HG02623 (cell line): Measurements from ENCODE around the gene ITFG1.
"Not testable (repeated sequence)": the region's sequence is repeated elsewhere in the genome, so short reads cannot be mapped to it uniquely, and the experiment has no call there.

Experiments
- ATAC-seq: cut with Tn5 transposase; IDR thresholded peaks from one replicate; pipeline ENCODE4 v1.9.1; 2021; ENCODE audit warnings: moderate library complexity; ENCODE audit not compliant: unreplicated experiment

The ITFG1 gene

DNA sequence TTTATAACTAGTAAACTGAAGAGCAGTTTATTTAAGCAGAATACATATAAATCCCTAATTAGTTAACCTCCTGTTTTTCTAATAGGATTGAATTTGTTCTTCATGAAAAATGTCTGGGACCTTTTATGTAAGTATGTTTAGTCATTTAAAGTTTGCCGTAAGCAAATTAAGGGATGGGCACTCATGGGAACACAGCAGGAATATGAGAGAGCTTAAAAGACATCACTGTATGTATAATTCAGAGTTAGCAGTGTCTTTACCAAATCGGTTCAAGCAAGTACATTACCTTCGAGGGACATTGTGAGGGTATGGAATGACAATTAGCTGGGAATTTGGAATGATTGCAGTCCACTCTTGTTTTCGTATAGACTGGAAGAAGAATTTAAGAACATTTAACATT, 299.4 kb downstream of the ITFG1 start:
- ATAC-seq, result no peak

DNA sequence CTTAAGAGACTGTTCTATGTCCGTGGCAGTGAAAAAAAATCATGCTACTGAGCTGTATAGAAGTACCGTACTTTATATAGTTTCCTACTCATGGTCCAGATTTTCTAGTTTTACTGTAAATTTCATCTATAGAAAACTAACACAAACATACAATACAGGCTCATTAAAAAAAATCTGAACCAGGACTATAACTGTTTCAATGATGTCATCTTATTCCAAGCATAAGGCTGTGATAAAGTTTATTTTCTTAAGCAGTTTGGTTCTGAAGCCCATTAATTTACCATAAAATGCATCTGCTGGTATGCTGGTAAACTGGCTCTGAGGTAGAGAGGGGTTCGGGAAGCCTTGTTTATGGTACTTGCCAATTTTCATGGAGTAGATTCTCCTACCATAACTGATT, 300.4 kb downstream of the ITFG1 start:
- ATAC-seq, result no peak

DNA sequence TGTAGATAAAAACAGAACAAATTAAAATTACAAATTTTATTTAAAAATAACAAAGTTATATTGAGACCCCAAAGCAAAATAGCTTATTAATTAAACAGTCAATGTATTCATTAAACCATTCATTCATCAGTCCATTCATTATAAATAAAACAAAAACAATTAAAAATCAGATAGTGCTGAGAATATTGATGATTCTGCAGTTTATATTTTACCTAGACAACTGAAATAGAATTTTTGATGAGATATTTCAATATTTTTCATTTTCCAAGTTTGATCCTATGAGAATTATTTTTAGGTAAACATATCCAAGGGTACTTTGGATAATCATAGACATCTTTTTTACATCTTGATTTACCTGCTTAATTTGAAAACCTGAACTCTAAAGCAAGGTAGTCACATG, 301.9 kb downstream of the ITFG1 start:
- ATAC-seq, result no peak

DNA sequence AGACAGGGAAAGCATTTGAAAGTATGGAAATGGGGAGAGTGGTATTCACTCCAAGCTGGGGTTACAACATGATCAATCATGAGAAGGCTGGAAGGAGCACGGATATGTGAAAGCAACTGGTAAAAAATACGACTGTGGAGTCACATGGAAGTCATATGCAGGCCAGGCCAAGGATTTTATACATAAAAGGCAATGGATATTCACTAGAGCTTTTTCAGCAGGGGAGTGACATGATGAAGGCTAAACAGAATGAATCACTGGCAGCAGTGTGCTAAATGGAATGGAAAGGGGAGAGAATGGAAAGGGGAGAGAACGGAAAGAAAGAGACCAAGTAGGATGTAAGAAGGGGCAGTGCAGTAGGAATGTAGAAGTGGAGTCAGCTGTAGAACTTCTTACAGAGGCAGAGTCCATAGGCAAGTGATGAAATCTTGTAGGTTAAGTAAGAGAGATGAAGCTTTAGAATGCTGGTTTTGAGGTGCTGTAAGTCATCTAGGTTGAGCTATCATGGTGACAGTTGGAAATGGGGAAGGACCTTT, 304.1 kb downstream of the ITFG1 start:
- no peak for ATAC-seq

DNA sequence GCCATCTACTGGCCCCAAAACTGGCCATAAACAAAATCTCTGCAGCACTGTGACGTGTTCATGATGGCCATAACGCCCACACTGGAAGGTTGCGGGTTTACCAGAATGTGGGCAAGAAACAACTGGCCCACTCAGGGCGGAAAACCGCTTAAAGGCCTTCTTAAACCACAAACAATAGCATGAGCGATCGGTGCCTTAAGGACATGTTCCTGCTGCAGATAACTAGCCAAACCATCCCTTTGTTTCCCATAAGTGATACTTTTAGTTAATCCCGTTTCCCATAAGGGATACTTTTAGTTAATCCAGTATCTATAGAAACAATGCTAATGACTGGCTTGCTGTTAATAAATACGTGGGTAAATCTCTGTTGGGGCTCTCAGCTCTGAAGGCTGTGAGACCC, 308.4 kb downstream of the ITFG1 start:
- ATAC-seq, result not testable (repeated sequence)

DNA sequence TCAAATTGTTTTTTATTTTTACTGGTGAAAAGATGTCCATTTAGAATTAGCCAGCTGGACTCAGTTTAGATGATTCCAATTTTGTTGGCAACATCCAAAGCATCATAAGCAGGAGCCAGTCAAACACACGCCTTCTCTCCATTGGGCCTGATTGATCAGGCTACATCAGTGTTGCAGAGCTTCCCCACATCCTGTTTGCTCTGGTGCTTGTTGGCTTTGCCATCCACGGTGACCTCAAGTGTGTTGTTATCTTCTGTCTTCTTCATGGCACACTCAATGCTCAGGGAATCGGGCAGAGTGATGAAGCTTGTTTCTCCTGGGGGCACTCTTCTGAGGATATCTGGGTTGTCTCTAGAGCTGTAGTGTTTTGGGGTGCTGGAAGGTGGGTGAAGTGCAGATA, 310.8 kb downstream of the ITFG1 start:
- ATAC-seq, result no peak

DNA sequence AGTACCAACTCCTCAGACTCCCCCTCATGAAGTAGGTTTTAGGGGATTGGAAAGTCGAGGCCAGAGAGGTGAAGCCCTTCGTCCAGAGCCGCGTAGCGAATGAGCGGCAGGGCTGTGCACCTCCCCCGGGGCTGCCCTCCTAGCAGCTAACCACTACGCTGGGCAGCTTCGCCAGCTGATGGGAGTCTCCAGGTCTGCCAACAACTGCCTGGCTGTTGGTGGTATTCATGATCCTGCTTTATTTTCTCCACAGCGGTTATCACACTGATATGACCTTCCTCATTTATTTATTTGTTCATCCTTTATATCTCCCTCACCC, 316.3 kb downstream of the ITFG1 start:
- peak; percentile 1 for ATAC-seq

DNA sequence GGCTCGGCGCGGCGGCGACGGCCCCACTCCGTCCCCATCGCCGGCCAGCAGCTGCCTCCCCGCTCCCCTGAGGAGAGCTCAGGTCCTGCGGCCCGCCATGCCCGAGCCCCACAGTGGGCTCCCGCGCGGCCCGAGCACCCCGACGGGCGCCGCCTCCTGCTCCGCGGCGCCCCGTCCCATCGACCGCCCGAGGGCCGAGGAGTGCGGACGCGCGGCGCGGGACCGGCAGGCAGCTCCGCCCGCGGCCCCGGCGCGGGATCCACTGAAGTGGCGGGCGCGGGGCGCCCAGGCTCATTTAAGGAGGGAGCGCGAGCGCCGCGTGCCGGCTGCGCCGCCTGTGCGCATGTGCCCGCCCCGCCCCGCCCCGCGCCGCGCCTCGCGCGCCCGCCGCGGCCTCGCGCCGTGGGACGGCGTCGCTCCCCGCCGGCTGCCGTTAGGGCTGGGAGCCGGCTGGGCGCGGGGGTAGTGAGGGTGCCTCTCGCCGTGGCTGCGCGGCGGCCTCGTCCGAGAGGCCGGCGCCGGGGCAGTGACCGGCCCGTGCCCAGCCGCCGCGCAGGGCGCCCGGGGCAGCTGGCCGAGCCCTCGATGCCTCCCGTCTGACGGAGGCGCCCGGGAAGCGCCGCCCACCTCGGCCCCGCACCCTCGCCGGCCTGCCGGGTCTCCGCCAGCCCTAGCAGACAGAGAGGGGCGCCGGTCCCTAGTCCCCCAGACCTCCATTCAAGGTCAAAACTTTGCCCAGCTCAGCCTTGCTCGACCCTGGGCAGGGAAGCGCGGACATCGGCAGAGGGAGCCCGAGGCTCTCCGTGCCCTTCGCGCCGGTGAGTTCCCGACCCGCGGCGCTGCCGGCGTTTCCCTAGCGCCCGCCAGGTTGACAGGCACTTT, 316.9 kb downstream of the ITFG1 start, which contains the start of gene NETO2:
NETO2 (minus strand) TSS at position 269 of the 882 bp plus-strand sequence. CDS start 333 bp downstream, outside the sequence.
- ATAC-seq, result peak; percentile 49

DNA sequence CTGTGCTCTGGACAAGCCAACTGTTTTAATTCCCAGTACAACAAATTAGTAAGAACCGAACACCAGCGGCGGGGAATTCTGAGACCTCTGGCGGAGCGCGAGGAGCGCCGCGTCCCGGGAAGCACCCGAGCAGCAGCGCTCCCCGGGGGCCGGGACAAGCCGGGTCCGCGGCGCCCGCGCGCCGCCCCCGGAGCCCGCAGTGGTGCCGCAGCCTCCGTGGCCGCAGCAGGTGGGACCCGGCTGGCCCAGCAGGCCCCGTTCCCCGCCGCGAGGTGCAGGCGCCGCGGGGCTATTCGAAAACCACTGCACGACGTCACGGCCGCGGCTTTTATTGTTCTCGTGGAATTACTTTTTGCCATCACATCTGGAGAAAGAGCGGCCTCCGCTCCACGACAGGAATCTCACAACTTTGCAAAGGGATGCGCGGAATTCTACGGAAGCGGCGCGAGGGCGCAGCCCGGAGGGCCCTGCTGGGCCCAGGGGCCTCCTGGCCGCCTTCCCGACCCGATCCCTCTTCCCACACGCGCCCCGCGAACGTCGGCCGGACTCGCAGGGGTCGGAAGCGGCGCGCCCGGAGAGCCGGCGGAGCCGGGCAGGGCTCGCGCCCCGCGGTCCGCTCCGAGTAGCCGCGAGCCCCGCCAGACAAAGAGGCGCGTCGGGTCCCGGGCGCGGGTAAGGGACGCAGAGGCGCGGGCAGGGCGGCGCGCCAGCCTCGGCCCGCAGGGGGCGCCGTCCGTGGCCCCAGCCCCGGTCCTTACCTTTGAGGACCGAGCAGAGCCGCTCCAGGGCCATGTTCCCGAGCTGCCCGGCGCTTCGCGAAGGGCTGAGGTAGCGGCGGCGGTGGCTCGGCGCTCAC, 317.8 kb downstream of the ITFG1 start:
- peak; percentile 57 for ATAC-seq

DNA sequence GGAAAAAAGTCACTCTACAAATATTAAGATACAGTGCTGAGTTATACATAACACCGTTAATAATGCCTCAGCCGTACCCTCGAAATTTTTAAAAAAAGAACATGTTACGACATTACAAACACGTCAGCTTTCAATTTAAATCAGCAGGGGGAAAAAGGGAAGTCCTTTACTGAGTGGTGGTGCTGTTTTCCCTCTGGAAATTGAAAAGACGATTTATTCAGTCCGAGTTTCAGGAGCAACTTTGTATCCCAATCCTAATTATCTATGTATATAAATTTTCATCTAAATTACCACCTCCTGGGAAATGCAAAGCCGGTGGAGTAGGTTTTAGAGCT, 318.4 kb downstream of the ITFG1 start:
- no peak for ATAC-seq

DNA sequence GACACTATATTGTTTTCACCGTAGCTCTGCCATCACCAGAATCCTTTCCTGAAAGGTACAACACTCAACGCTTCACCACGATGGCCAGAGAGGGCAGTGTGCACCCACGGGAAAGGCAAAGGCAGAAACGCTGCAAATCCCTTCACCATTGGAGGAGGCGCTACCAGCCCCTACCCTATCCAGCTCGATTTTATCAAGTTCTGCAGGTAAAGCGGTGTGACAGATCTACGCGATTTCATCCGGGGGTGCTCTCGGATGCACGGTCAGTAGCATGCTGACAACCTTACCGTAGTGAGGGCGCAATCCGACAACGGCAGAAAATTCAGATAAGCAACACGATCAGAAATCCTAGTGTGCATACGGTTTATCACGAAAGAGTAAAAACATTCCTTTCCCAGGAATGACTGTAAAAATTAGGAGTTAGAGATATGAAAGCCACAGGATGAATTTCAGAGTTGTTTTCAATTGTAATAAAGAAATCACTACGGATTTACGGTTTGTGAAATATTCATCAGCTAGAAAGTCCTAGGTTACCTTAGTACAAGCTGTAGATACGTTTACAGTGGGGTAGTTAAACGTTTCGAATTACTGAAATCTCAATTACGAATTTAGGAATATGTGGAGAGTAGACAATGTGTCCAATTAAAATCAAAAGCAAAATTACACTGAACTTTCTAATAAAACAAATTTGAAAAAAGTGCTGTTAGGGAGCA, 318.9 kb downstream of the ITFG1 start:
- ATAC-seq, result peak; percentile 38

DNA sequence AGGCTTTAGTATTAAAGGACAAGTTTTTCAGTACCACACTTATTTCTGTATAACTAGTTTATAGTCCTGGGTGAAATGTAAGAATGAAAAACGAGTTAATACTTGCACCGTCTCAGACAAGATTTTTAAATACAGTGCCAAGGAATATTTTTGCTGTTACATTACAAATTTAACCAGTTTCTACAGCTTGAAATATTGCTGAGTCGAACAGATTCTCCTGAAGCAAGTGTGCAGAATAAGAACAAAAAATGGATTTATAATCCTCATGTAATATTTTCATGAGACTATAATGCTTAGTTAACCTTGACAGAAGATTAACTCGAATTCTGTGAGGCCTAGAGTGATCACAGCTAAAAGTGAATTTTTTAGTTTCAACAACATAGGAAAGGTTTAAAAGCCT, 320.2 kb downstream of the ITFG1 start:
- no peak for ATAC-seq

DNA sequence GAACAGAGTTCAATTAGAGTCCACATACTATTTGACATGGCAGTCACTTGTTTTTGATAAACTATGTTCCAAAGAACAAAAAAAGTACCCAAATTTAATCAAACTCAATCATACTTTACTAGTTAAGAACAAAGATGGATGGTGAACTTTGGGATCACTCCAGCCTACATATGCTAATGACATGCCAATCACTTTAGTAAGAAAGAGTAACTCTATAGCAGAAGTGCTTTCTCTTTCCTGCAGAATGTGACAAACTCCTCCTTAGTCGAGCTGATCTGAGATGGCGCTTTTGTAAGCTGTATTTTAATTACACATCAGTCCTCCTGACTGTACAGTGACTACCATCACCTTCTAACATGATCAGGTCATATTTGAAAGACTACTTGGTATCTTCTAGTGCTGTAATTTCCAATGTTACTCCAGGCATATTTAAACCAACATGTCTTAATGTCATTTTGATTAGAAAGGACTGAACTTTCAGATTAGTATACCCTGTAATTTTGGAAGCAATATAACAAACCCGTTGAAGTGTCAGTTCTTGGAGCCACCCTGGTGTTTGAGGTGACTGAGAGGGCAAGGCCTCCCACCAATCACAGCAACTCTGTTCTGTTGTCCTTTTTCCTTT, 321.2 kb downstream of the ITFG1 start:
- ATAC-seq, result no peak

DNA sequence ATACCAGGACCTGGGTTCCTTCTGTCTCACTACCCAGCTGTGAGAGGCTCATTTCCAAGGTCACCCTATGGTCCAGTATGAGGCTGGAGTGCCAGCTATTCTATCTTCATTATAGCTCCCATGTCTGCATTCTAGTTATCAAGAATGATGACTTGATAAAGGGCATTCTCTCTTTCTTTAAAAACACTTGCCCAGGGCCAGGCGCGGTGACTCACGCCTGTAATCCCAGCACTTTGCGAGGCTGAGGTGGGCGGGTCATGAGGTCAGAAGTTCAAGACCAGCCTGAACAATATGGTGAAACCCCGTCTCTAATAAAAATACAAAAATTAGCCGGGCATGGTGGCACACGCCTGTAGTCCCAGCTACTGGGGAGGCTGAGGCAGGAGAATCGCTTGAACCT, 322.9 kb downstream of the ITFG1 start:
- ATAC-seq, result not testable (repeated sequence)

DNA sequence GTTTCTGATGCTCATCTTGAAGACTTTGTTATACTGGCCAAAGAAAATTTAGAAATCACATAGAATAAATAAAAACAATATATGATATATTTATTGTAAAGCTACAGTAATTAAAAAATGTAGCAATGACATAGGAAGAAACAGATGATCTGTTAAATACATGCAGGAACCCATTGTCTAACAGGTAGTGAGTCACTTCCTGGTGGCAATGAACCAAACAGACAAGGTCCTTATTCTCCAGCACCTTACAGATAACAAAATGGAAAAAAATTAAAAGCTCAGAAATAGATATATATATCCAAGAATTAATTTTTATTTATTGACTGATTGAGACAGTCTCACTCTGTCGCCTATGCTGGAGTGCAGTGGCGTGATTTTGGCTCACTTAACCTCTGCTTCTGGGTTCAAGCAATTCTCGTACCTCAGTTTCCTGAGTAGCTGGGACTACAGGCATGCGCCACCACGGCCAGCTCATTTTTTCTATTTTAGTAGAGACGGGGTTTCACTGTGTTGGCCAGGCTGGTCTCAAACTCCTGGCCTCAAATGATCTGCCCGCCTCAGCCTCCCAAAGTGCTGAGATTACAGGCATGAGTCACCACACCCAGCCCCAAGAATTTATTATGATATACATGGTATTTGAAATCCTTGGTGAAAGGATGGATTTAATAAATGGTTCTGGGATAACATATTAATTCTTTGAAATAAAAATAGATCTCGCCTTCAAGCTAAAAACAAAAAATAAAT, 324.6 kb downstream of the ITFG1 start:
- no peak for ATAC-seq

DNA sequence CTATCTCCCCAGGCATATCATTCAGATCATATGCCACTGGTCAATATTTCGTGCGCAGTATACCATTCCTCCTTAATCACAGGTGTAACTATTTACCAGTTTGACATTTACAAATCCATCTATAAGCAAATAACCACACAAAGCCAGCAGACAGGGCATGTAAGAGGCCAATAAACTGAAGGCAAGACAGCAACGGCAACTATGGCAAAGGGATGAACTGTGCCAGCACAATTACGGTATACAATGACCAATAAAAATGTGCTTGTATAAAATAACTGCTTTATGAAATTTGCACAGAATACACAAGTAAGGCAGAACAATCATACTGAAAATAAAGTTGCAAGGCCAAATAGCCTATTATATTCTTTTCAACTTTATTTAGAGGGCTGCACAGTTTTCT, 326.3 kb downstream of the ITFG1 start:
- no peak for ATAC-seq

DNA sequence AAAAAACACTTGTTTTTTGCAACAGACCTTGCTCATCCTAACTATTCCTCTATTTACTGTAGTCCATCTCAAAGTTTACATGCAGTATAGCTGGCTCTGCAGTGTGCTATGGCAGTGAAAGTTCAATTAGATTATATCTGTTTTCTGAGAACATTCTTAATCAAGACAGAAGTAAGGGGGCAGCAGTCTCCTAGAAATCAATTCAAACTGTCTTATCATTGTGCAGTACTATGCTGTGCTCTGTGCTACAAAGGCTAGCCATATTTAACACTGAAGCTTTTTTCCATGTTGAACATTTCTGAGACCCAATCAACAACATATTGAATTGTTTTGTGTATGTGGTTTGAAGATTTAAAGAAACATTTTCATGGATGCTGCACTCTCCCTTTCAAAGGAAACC, 328.6 kb downstream of the ITFG1 start:
- ATAC-seq, result no peak

DNA sequence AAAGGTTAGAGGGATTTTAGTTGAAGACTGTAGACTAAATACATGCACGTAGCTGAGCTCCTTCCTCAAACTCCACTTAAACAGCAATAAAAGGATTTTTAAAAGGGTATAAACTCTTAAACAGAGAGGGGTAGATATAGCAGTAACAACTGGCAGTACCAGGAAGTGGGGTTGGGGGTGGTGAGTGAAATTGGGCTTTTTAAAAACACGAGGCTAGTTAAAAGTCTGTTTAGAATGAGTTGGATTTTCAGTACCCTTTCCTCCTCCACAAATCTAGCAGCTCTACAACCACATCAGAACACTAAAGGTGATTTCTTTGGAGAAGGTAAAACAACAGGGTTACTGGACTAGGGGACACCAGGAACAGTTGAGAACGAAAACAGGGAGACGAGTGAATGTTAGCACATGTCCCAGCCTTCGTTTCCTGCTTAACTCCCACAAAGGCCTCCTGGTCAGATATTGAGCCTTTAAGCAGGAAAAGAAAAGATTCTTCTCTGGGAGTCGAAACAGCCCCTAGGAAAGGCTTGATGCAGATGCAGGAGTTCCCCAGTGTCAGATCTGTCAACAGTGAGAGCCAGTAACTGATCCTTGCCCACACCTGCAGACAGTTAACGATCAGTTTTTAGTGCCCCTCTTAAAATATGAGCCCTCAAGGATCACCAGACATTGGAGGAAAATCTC, 331.0 kb downstream of the ITFG1 start:
- no peak for ATAC-seq

DNA sequence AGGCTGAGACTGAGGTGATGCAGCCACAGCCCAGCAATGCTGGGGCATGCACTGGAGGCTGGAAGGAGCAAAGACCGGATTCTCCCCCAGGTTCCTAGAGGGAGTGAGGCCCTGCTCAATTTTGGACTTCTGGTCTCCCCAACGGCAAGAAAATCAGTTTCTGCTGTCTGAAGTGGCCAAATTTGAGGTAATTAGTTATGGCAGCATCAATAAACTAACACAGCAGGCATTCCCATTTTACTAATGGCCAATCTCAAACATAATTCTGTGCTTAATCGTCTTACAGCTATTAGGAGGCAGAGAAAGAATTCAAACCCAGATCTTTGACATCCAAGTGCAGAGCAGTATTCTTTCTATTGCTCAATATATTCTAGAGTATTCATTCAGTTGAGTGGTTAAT, 333.3 kb downstream of the ITFG1 start:
- ATAC-seq, result no peak

DNA sequence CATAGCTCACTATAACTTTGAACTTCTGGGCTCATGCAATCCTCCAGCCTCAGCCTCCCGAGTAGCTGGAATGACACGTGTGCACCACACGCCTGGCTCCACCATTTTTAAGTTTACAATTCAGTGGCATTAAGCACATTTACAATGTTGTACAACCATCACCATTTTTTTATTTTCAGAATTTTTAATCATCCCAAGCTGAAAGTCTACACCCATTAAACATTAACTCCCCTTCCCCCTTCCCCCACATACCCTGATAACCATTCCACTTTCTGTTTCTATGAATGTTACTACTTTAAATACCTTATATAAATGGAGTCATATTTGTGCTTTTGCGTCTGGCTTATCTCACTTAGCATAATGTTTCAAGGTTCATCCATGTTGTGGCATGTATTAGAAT, 335.1 kb downstream of the ITFG1 start:
- no peak for ATAC-seq
